ENCODE results near the gene NMBR.
"Not testable (repeated sequence)": the region's sequence is repeated elsewhere in the genome, so short reads cannot be mapped to it uniquely, and the experiment has no call there.

The NMBR gene

GRCh38 chr6:142118925-142119324 lies 28.0 kb downstream of the NMBR start:
- Histone ChIP-seq H3K9me3 (ENCODE audit: control insufficient read depth in 2 of 2, low read length in 2 of 2) (no peaks in the 10 kb centered on the region), H3K27me3 (ENCODE audit: control insufficient read depth in 2 of 2, insufficient read depth in 2 of 2, low read length in 2 of 2) (no peaks in the 10 kb centered on the region), H3K4me3 (ENCODE audit: low read length in 2 of 2) (no peak overlapping the region), H3K36me3 (ENCODE audit: control insufficient read depth in 2 of 2, insufficient read depth in 2 of 2, low read length in 2 of 2) (no peaks in the 10 kb centered on the region), H3K4me1 (ENCODE audit: control insufficient read depth in 2 of 2, insufficient read depth in 2 of 2, low read length in 2 of 2) (no peaks in the 10 kb centered on the region), H3K27ac (ENCODE audit: low read depth in 2 of 2, low read length in 2 of 2) (no peak overlapping the region), H3K9ac (ENCODE audit: low read depth in 1 of 2, low read length in 2 of 2) (no peak overlapping the region)

- H3K4me1 ChIP-seq (ENCODE audit: control insufficient read depth in 2 of 2, insufficient read depth in 2 of 2, low read length in 2 of 2), result no peaks in the 10 kb centered on the region
- H3K9me3 ChIP-seq (ENCODE audit: control insufficient read depth in 2 of 2, low read length in 2 of 2), result no peaks in the 10 kb centered on the region
- no peaks in the 10 kb centered on the region for H3K27me3 ChIP-seq (ENCODE audit: control insufficient read depth in 2 of 2, insufficient read depth in 2 of 2, low read length in 2 of 2)
- H3K4me3 ChIP-seq (ENCODE audit: low read length in 2 of 2), result no peak overlapping the region
- H3K36me3 ChIP-seq (ENCODE audit: control insufficient read depth in 2 of 2, insufficient read depth in 2 of 2, low read length in 2 of 2), result no peaks in the 10 kb centered on the region
- no peak overlapping the region for H3K9ac ChIP-seq (ENCODE audit: low read depth in 1 of 2, low read length in 2 of 2)
- H3K27ac ChIP-seq (ENCODE audit: low read depth in 2 of 2, low read length in 2 of 2), result no peak overlapping the region
Observed at GRCh38 chr6:142118328-142118727, 28.6 kb downstream of the NMBR start.

GRCh38 chr6:142117366-142117765 lies 29.6 kb downstream of the NMBR start:
- Histone ChIP-seq H3K27ac (ENCODE audit: low read depth in 2 of 2, low read length in 2 of 2) (no peak overlapping the region), H3K36me3 (ENCODE audit: control insufficient read depth in 2 of 2, insufficient read depth in 2 of 2, low read length in 2 of 2) (no peaks in the 10 kb centered on the region), H3K27me3 (ENCODE audit: control insufficient read depth in 2 of 2, insufficient read depth in 2 of 2, low read length in 2 of 2) (no peaks in the 10 kb centered on the region), H3K4me3 (ENCODE audit: low read length in 2 of 2) (no peak overlapping the region), H3K9ac (ENCODE audit: low read depth in 1 of 2, low read length in 2 of 2) (no peak overlapping the region), H3K9me3 (ENCODE audit: control insufficient read depth in 2 of 2, low read length in 2 of 2) (no peaks in the 10 kb centered on the region), H3K4me1 (ENCODE audit: control insufficient read depth in 2 of 2, insufficient read depth in 2 of 2, low read length in 2 of 2) (no peaks in the 10 kb centered on the region)

- Histone ChIP-seq H3K9ac (ENCODE audit: low read depth in 1 of 2, low read length in 2 of 2) (no peak overlapping the region), H3K27ac (ENCODE audit: low read depth in 2 of 2, low read length in 2 of 2) (no peak overlapping the region), H3K4me3 (ENCODE audit: low read length in 2 of 2) (no peak overlapping the region), H3K36me3 (ENCODE audit: control insufficient read depth in 2 of 2, insufficient read depth in 2 of 2, low read length in 2 of 2) (no peaks in the 10 kb centered on the region), H3K9me3 (ENCODE audit: control insufficient read depth in 2 of 2, low read length in 2 of 2) (no peaks in the 10 kb centered on the region), H3K27me3 (ENCODE audit: control insufficient read depth in 2 of 2, insufficient read depth in 2 of 2, low read length in 2 of 2) (no peaks in the 10 kb centered on the region), H3K4me1 (ENCODE audit: control insufficient read depth in 2 of 2, insufficient read depth in 2 of 2, low read length in 2 of 2) (no peaks in the 10 kb centered on the region)
Observed at GRCh38 chr6:142112451-142113061, 34.4 kb downstream of the NMBR start.

GRCh38 chr6:142110820-142111219 lies 36.1 kb downstream of the NMBR start:
- not testable (repeated sequence) for H3K9ac ChIP-seq (ENCODE audit: low read depth in 1 of 2, low read length in 2 of 2); H3K9me3 ChIP-seq (ENCODE audit: control insufficient read depth in 2 of 2, low read length in 2 of 2); H3K4me3 ChIP-seq (ENCODE audit: low read length in 2 of 2); H3K36me3 ChIP-seq (ENCODE audit: control insufficient read depth in 2 of 2, insufficient read depth in 2 of 2, low read length in 2 of 2); H3K27me3 ChIP-seq (ENCODE audit: control insufficient read depth in 2 of 2, insufficient read depth in 2 of 2, low read length in 2 of 2); H3K27ac ChIP-seq (ENCODE audit: low read depth in 2 of 2, low read length in 2 of 2); H3K4me1 ChIP-seq (ENCODE audit: control insufficient read depth in 2 of 2, insufficient read depth in 2 of 2, low read length in 2 of 2)

- not testable (repeated sequence) for H3K27ac ChIP-seq (ENCODE audit: low read depth in 2 of 2, low read length in 2 of 2); H3K27me3 ChIP-seq (ENCODE audit: control insufficient read depth in 2 of 2, insufficient read depth in 2 of 2, low read length in 2 of 2); H3K36me3 ChIP-seq (ENCODE audit: control insufficient read depth in 2 of 2, insufficient read depth in 2 of 2, low read length in 2 of 2); H3K9me3 ChIP-seq (ENCODE audit: control insufficient read depth in 2 of 2, low read length in 2 of 2); H3K4me1 ChIP-seq (ENCODE audit: control insufficient read depth in 2 of 2, insufficient read depth in 2 of 2, low read length in 2 of 2); H3K4me3 ChIP-seq (ENCODE audit: low read length in 2 of 2); H3K9ac ChIP-seq (ENCODE audit: low read depth in 1 of 2, low read length in 2 of 2)
Observed at GRCh38 chr6:142104820-142105219, 42.1 kb downstream of the NMBR start.

GRCh38 chr6:142088858-142089216 lies 58.1 kb downstream of the NMBR start:
- H3K27ac ChIP-seq (ENCODE audit: low read depth in 2 of 2, low read length in 2 of 2), result no peak overlapping the region
- H3K27me3 ChIP-seq (ENCODE audit: control insufficient read depth in 2 of 2, insufficient read depth in 2 of 2, low read length in 2 of 2), result peaks cover 3 to 5% of the 10 kb centered on the region in 2 donors
- no peaks in the 10 kb centered on the region for H3K36me3 ChIP-seq (ENCODE audit: control insufficient read depth in 2 of 2, insufficient read depth in 2 of 2, low read length in 2 of 2)
- no peak overlapping the region for H3K9ac ChIP-seq (ENCODE audit: low read depth in 1 of 2, low read length in 2 of 2)
- H3K4me3 ChIP-seq (ENCODE audit: low read length in 2 of 2), result no peak overlapping the region
- H3K4me1 ChIP-seq (ENCODE audit: control insufficient read depth in 2 of 2, insufficient read depth in 2 of 2, low read length in 2 of 2), result no peaks in the 10 kb centered on the region
- no peaks in the 10 kb centered on the region for H3K9me3 ChIP-seq (ENCODE audit: control insufficient read depth in 2 of 2, low read length in 2 of 2)

GRCh38 chr6:142087950-142088857 lies 58.7 kb downstream of the NMBR start:
- Histone ChIP-seq H3K9me3 (ENCODE audit: control insufficient read depth in 2 of 2, low read length in 2 of 2) (no peaks in the 10 kb centered on the region), H3K4me1 (ENCODE audit: control insufficient read depth in 2 of 2, insufficient read depth in 2 of 2, low read length in 2 of 2) (no peaks in the 10 kb centered on the region), H3K4me3 (ENCODE audit: low read length in 2 of 2) (no peak overlapping the region)

GRCh38 chr6:142079130-142079529 lies 67.8 kb downstream of the NMBR start:
- H3K27ac ChIP-seq (ENCODE audit: low read depth in 2 of 2, low read length in 2 of 2), result no peak overlapping the region
- H3K36me3 ChIP-seq (ENCODE audit: control insufficient read depth in 2 of 2, insufficient read depth in 2 of 2, low read length in 2 of 2), result no peaks in the 10 kb centered on the region
- H3K4me3 ChIP-seq (ENCODE audit: low read length in 2 of 2), result no peak overlapping the region
- H3K9ac ChIP-seq (ENCODE audit: low read depth in 1 of 2, low read length in 2 of 2), result no peak overlapping the region
- no peaks in the 10 kb centered on the region for H3K9me3 ChIP-seq (ENCODE audit: control insufficient read depth in 2 of 2, low read length in 2 of 2)
- no peaks in the 10 kb centered on the region for H3K27me3 ChIP-seq (ENCODE audit: control insufficient read depth in 2 of 2, insufficient read depth in 2 of 2, low read length in 2 of 2)
- H3K4me1 ChIP-seq (ENCODE audit: control insufficient read depth in 2 of 2, insufficient read depth in 2 of 2, low read length in 2 of 2), result no peaks in the 10 kb centered on the region

More at GRCh38 chr6:142087950-142088857, 58.7 kb downstream of the NMBR start:
- no peak overlapping the region for H3K9ac ChIP-seq (ENCODE audit: low read depth in 1 of 2, low read length in 2 of 2)
- H3K36me3 ChIP-seq (ENCODE audit: control insufficient read depth in 2 of 2, insufficient read depth in 2 of 2, low read length in 2 of 2), result no peaks in the 10 kb centered on the region
- no peak overlapping the region for H3K27ac ChIP-seq (ENCODE audit: low read depth in 2 of 2, low read length in 2 of 2)
- peaks cover 3 to 5% of the 10 kb centered on the region in 2 donors for H3K27me3 ChIP-seq (ENCODE audit: control insufficient read depth in 2 of 2, insufficient read depth in 2 of 2, low read length in 2 of 2)

- H3K4me3 ChIP-seq (ENCODE audit: low read length in 2 of 2), result no peak overlapping the region
- no peaks in the 10 kb centered on the region for H3K27me3 ChIP-seq (ENCODE audit: control insufficient read depth in 2 of 2, insufficient read depth in 2 of 2, low read length in 2 of 2)
- no peaks in the 10 kb centered on the region for H3K4me1 ChIP-seq (ENCODE audit: control insufficient read depth in 2 of 2, insufficient read depth in 2 of 2, low read length in 2 of 2)
- no peaks in the 10 kb centered on the region for H3K36me3 ChIP-seq (ENCODE audit: control insufficient read depth in 2 of 2, insufficient read depth in 2 of 2, low read length in 2 of 2)
- H3K9me3 ChIP-seq (ENCODE audit: control insufficient read depth in 2 of 2, low read length in 2 of 2), result no peaks in the 10 kb centered on the region
- H3K9ac ChIP-seq (ENCODE audit: low read depth in 1 of 2, low read length in 2 of 2), result no peak overlapping the region
- no peak overlapping the region for H3K27ac ChIP-seq (ENCODE audit: low read depth in 2 of 2, low read length in 2 of 2)
Observed at GRCh38 chr6:142075516-142076101, 71.3 kb downstream of the NMBR start.

All from mucosa of rectum (tissue), 2 donors.